Astrocyte (in vitro differentiated cells and primary cell): ENCODE results near the gene FGD6. TPM values are rescaled to one million over a fixed set of nuclear protein-coding genes. Genes with fewer than 3 reads are reported as not detected.

Source experiments
- DNase-seq: peaks from one replicate; pipeline ENCODE4 v3.0.0-alpha.2; 2010; ENCODE audit warnings: low read depth
- FAIRE-seq: peaks from 2 replicates; lab custom pipeline; 2011; peaks lifted over from hg19 to GRCh38; lab: Jason Lieb, UNC
- H2AFZ ChIP-seq: 2 replicates; pipeline ENCODE4 v1.6.0; 2012; ENCODE audit warnings: low read depth, low read length, inconsistent platforms
- H3K27ac ChIP-seq: 2 replicates; pipeline ENCODE4 v1.5.1; 2011; ENCODE audit warnings: low read depth, low read length, inconsistent platforms
- H3K27me3 ChIP-seq: 2 replicates; pipeline ENCODE4 v1.6.0; 2011; ENCODE audit warnings: low read length, inconsistent platforms; ENCODE audit not compliant: insufficient read depth
- H3K36me3 ChIP-seq: 2 replicates; pipeline ENCODE4 v1.5.1; 2011; ENCODE audit warnings: low read length, inconsistent platforms; ENCODE audit not compliant: insufficient read depth
- H3K4me1 ChIP-seq: 2 replicates; pipeline ENCODE4 v1.5.1; 2011; ENCODE audit warnings: low read length, inconsistent platforms; ENCODE audit not compliant: insufficient read depth
- H3K4me2 ChIP-seq: 2 replicates; pipeline ENCODE4 v1.6.0; 2012; ENCODE audit warnings: low read length, inconsistent platforms
- H3K4me3 ChIP-seq: 2 replicates; pipeline ENCODE4 v1.5.1; 2011; ENCODE audit warnings: low read depth, mild to moderate bottlenecking, low read length, inconsistent platforms; ENCODE audit not compliant: insufficient read depth
- H3K79me2 ChIP-seq: 2 replicates; pipeline ENCODE4 v1.6.0; 2012; ENCODE audit warnings: mild to moderate bottlenecking, low read length, inconsistent platforms; ENCODE audit not compliant: insufficient read depth
- H3K9ac ChIP-seq: 2 replicates; pipeline ENCODE4 v1.6.0; 2012; ENCODE audit warnings: mild to moderate bottlenecking, low read length, inconsistent platforms
- H3K9me3 ChIP-seq: 2 replicates; pipeline ENCODE4 v1.5.1; 2012; ENCODE audit warnings: low read depth, mild to moderate bottlenecking, low read length, inconsistent platforms; ENCODE audit not compliant: insufficient read depth
- H4K20me1 ChIP-seq: 2 replicates; pipeline ENCODE4 v1.6.0; 2012; ENCODE audit warnings: low read length, inconsistent platforms; ENCODE audit not compliant: insufficient read depth
- H3K27ac Mint-ChIP-seq: one replicate; pipeline ENCODE4 v1.8.0; 2021; ENCODE audit warnings: mild to moderate bottlenecking, mixed read lengths; ENCODE audit not compliant: unreplicated experiment
- H3K27me3 Mint-ChIP-seq: one replicate; pipeline ENCODE4 v1.8.0; 2021; ENCODE audit warnings: low read depth, mixed read lengths; ENCODE audit not compliant: unreplicated experiment
- H3K36me3 Mint-ChIP-seq: one replicate; pipeline ENCODE4 v1.8.0; 2021; ENCODE audit warnings: low read depth, mixed read lengths; ENCODE audit not compliant: unreplicated experiment
- H3K4me1 Mint-ChIP-seq: one replicate; pipeline ENCODE4 v1.8.0; 2021; ENCODE audit warnings: low read depth, mixed read lengths; ENCODE audit not compliant: unreplicated experiment
- H3K4me3 Mint-ChIP-seq: one replicate; pipeline ENCODE4 v1.8.0; 2021; ENCODE audit warnings: mild to moderate bottlenecking, moderate library complexity, mixed read lengths; ENCODE audit not compliant: unreplicated experiment
- H3K9me3 Mint-ChIP-seq: one replicate; pipeline ENCODE4 v1.8.0; 2021; ENCODE audit warnings: mild to moderate bottlenecking, mixed read lengths; ENCODE audit not compliant: unreplicated experiment
- CTCF ChIP-seq: IDR thresholded peaks from 2 replicates; pipeline ENCODE4 v1.5.1; 2011; ENCODE audit warnings: low read depth, mild to moderate bottlenecking, inconsistent platforms, low read length, moderate library complexity; ENCODE audit not compliant: insufficient read depth
- EZH2 ChIP-seq: IDR thresholded peaks from 2 replicates; pipeline ENCODE4 v1.6.1; 2012; ENCODE audit warnings: mild to moderate bottlenecking, low read length, inconsistent platforms; ENCODE audit not compliant: insufficient read depth
- total RNA-seq: library from RNA; stranded (reverse); gene quantifications from 2 replicates; pipeline ENCODE4 v1.2.1, GENCODE V29; 2021

Gene FGD6
- total RNA-seq, 1 donor from 2014 or later: 26.5 TPM

- Mint-ChIP-seq H3K9me3 (peaks cover 3% of the 10 kb centered on the region), H3K4me3 (no peak overlapping the region), H3K36me3 (peaks cover 14% of the 10 kb centered on the region), H3K27ac (no peak overlapping the region), H3K4me1 (no peaks in the 10 kb centered on the region), H3K27me3 (no peaks in the 10 kb centered on the region)
- H3K79me2 ChIP-seq: no peaks in the 10 kb centered on the region
- no peaks in the 10 kb centered on the region for H3K4me1 ChIP-seq
- H3K4me3 ChIP-seq: no peak overlapping the region
- H3K27me3 ChIP-seq: no peaks in the 10 kb centered on the region
- H2AFZ ChIP-seq: no peak overlapping the region
- FAIRE-seq (no peak), DNase-seq (no peak)
- H3K27ac ChIP-seq: no peak overlapping the region
- H3K9ac ChIP-seq: no peak overlapping the region
- H3K4me2 ChIP-seq: no peak overlapping the region
- no peaks in the 10 kb centered on the region for H3K36me3 ChIP-seq
- no peaks in the 10 kb centered on the region for H4K20me1 ChIP-seq
- no peaks in the 10 kb centered on the region for H3K9me3 ChIP-seq
- TF ChIP-seq CTCF: no peak
- no peak for TF ChIP-seq EZH2
These were observed 58.3 kb downstream of the FGD6 start for GRCh38 chr12:95158919-95159318.

- H3K4me3 Mint-ChIP-seq: no peak overlapping the region
- Histone ChIP-seq H3K27ac (no peak overlapping the region), H4K20me1 (no peaks in the 10 kb centered on the region), H3K9ac (no peak overlapping the region), H3K9me3 (no peaks in the 10 kb centered on the region), H3K36me3 (peaks cover 4% of the 10 kb centered on the region), H3K4me2 (no peak overlapping the region), H3K79me2 (no peaks in the 10 kb centered on the region), H3K27me3 (no peaks in the 10 kb centered on the region), H2AFZ (no peak overlapping the region), H3K4me3 (no peak overlapping the region), H3K4me1 (no peaks in the 10 kb centered on the region)
- TF ChIP-seq CTCF (no peak), EZH2 (no peak)
- peaks cover 3% of the 10 kb centered on the region for H3K9me3 Mint-ChIP-seq
- FAIRE-seq: no peak
- H3K27me3 Mint-ChIP-seq: no peaks in the 10 kb centered on the region
- H3K27ac Mint-ChIP-seq: no peak overlapping the region
- H3K36me3 Mint-ChIP-seq: peaks cover 5% of the 10 kb centered on the region
- no peaks in the 10 kb centered on the region for H3K4me1 Mint-ChIP-seq
- DNase-seq: no peak
These were observed 65.4 kb downstream of the FGD6 start for GRCh38 chr12:95151821-95152220.

- Histone ChIP-seq H3K9me3 (no peaks in the 10 kb centered on the region), H3K9ac (no peak overlapping the region), H3K27me3 (no peaks in the 10 kb centered on the region), H4K20me1 (no peaks in the 10 kb centered on the region), H3K4me1 (no peaks in the 10 kb centered on the region), H3K36me3 (peaks cover 4% of the 10 kb centered on the region), H2AFZ (no peak overlapping the region), H3K27ac (no peak overlapping the region), H3K4me3 (no peak overlapping the region), H3K4me2 (no peak overlapping the region), H3K79me2 (no peaks in the 10 kb centered on the region)
- H3K27ac Mint-ChIP-seq: no peak overlapping the region
- TF ChIP-seq CTCF: no peak
- no peak for TF ChIP-seq EZH2
- no peak for DNase-seq
- no peak for FAIRE-seq
- no peak overlapping the region for H3K4me3 Mint-ChIP-seq
- H3K4me1 Mint-ChIP-seq: no peaks in the 10 kb centered on the region
- peaks cover 1% of the 10 kb centered on the region for H3K36me3 Mint-ChIP-seq
- no peaks in the 10 kb centered on the region for H3K27me3 Mint-ChIP-seq
- peaks cover under 1% of the 10 kb centered on the region for H3K9me3 Mint-ChIP-seq
These were observed 65.9 kb downstream of the FGD6 start for GRCh38 chr12:95151406-95151805.
